Stimulated activated CD4-positive, alpha-beta T cell treated with anti-CD3 and anti-CD28 coated beads, Interleukin-4, amount 100 ng/mL, for 4 hours (primary cell): Measurements from ENCODE around the gene UGT1A4.

ENCODE experiments used
- DNase-seq, 2 experiments: peaks; one replicate each; pipeline ENCODE4 v3.0.0-alpha.2; 2020

Gene UGT1A4

GRCh38 chr2:233814056-233814835 lies 95.7 kb downstream of the UGT1A4 start:
- no peak for DNase-seq

DNA sequence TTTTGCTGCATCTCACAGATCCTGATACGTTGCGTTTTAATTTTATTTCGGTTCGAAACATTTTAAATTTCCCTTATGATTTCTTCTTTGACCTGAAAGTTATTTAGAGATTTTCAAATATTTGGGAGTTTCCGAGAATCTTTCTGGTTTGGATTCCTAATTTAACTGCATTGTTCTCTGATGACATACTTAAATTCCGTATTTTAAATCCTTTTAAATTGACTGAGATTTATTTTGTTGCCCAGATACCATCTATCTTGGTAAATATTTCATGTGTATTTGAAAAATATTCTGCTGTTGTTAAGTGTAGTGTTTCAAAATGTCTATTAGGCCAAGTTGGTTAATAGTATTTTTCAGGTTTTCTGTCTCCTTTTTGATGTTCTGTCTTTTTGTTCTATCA lies 97.3 kb downstream of the UGT1A4 start:
- DNase-seq: no peak

DNA sequence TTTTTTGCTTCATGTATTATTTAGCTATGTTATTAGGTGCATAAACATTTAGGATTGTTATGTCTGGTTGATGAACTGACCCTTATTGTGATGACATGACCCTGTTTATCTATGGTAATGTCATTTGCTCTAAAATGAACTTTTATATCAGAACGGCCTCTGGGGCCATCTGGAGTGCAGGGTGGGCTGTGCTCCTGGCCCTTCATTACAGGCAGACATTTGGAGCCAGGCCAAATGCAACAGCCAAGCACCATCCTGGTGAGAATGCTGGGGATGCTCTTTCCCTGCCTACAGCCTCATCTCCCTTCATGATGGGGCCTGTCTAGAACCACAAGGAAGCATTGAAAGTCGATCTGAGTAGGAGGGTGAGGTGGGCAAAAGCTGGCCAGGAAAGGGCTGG lies 97.8 kb downstream of the UGT1A4 start:
- no peak for DNase-seq

- no peak for DNase-seq
These were observed 98.2 kb downstream of the UGT1A4 start for GRCh38 chr2:233816771-233817170.

- DNase-seq: no peak
These were observed 98.9 kb downstream of the UGT1A4 start for GRCh38 chr2:233817361-233817911.

- no peak for DNase-seq
These were observed 99.6 kb downstream of the UGT1A4 start for GRCh38 chr2:233817995-233818638.

DNA sequence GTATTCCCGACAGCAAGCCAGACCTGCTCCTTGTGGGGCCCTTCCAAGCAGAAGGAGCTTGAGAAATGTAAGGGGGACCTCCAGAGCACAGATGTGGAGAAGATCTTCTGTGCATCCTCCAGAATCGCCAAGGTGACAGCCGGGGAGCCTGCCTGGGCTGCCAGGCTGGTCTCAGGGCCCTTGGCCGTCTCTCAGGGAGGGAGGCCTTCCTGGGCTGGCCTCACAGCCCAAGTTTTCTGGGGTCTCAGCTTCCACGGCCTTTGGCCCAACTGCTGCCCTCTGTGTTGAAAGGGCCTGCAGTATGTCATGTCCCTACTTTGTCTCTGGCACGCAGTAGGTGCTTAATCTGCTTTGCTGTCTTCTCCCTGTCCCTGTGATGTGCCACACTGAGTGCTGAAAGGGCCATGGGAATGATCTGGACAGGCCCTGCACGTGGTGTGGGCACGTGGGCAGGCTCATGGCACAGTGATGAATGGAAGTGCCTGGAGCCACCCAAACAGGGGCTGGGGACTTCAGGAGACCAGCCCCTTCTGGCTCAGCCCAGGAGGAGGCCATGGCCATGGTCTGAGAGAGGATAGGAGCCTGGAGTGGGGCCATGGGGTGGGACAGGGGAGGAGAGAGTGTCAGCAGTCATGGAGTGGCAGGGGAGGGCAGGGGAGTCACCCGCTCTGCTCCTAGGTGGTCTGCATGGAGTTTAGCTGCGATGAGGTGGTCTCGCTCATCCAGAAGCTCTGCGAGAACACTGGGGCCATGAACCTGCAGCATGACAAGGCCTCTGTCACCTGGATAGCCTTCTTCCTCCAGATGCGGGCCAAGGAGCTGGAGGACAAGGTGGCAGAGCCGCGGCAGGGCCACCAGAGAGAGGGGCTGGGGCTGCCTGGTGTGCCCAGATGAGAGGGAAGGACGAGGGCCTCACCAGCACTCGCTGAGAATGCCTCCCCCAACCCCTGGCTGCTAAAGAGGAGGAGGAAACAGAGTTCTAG lies 100.4 kb downstream of the UGT1A4 start:
- DNase-seq: no peak

GRCh38 chr2:233819884-233820773 lies 101.6 kb downstream of the UGT1A4 start:
- DNase-seq: no peak

DNA sequence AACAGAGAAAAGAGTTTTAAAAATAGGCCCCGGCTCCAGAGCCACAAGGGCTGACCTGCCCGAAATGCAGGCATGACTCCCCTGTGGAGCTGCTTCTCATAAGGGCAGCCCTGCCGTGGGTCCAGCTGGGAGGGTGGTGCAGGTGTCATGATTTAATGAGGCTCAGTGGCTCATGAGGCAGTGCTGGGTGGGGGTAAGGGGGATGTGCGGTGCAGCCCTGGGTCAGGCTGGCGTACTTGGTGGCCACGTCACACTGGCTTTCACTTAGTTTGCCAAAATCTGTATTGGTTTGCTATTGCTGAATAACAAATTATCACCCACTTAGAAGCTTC lies 102.2 kb downstream of the UGT1A4 start:
- DNase-seq: no peak

DNA sequence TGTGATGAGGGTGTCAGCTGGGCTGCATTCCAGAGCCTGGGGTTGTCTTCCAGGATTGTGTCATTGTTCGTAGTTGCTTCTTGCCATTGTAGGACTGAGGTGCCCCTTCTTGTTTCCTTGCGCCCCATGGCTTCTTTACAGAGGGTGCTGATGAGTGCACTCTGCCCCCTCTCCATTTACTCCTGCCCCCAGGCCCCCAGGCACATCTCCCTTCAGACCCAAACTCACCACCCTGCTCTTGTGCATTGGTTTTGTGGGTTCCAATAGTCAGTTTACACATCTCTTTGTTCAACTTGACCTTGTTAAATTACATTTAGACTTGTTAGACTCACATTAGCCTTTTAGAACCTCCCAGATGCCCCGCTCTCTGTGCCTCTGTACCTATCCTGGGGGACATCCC lies 102.7 kb downstream of the UGT1A4 start:
- no peak for DNase-seq

GRCh38 chr2:233821709-233822100 lies 103.2 kb downstream of the UGT1A4 start:
- DNase-seq: no peak

GRCh38 chr2:233822101-233822771 lies 103.7 kb downstream of the UGT1A4 start:
- DNase-seq: no peak
